ENCODE measurements around the gene ACTR8. TPM values are rescaled to one million over a fixed set of nuclear protein-coding genes. Genes with fewer than 3 reads are reported as not detected.

ACTR8 gene
- total and polyA plus RNA-seq, 2 of the 13 experiments (the other 11 are each of a cell fraction or from before 2014, with no cell fraction given): 15.5 to 29.0 TPM

GRCh38 chr3:53891497-53892285 lies 9.7 kb upstream of the ACTR8 start, which contains the start of gene SELENOK (continued):
- TF ChIP-seq PAX8 (CRISPR knock-in tag; IDR thresholded peaks at IDR 0.05; ENCODE audit: borderline replicate concordance) (0 out of 2 replicates have a peak, but pooled peaks have one; percentile 44), FOXJ3 (CRISPR knock-in tag; IDR thresholded peaks at IDR 0.05; ENCODE audit: borderline replicate concordance) (no peak), ZNF513 (CRISPR knock-in tag; conservative IDR thresholded peaks at IDR 0.05) (no peak), RERE (CRISPR knock-in tag; IDR thresholded peaks at IDR 0.05; ENCODE audit: low read depth) (no peak), PRDM15 (CRISPR knock-in tag; IDR thresholded peaks at IDR 0.05) (no peak), SSRP1 (CRISPR knock-in tag; IDR thresholded peaks at IDR 0.05) (no peak), SNAPC2 (CRISPR knock-in tag; IDR thresholded peaks at IDR 0.05) (no peak), HMGXB3 (CRISPR knock-in tag; IDR thresholded peaks at IDR 0.05; ENCODE audit: borderline replicate concordance) (peak; percentile 97)
- TF ChIP-seq, protein P1, sequence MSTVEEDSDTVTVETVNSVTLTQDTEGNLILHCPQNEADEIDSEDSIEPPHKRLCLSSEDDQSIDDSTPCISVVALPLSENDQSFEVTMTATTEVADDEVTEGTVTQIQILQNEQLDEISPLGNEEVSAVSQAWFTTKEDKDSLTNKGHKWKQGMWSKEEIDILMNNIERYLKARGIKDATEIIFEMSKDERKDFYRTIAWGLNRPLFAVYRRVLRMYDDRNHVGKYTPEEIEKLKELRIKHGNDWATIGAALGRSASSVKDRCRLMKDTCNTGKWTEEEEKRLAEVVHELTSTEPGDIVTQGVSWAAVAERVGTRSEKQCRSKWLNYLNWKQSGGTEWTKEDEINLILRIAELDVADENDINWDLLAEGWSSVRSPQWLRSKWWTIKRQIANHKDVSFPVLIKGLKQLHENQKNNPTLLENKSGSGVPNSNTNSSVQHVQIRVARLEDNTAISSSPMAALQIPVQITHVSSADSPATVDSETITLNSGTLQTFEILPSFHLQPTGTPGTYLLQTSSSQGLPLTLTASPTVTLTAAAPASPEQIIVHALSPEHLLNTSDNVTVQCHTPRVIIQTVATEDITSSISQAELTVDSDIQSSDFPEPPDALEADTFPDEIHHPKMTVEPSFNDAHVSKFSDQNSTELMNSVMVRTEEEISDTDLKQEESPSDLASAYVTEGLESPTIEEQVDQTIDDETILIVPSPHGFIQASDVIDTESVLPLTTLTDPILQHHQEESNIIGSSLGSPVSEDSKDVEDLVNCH (CRISPR knock-in tag; IDR thresholded peaks at IDR 0.05): no peak

Data from HepG2 (cell line).